ENCODE data around the gene NF1. TPM values are rescaled to one million over a fixed set of nuclear protein-coding genes. Genes with fewer than 3 reads are reported as not detected.
A peak's percentile ranks its signal among the peaks of the same experiment; 100 is the strongest.
"Not testable (repeated sequence)": the region's sequence is repeated elsewhere in the genome, so short reads cannot be mapped to it uniquely, and the experiment has no call there.

The NF1 gene
- total RNA-seq, 1 experiment from 2014 or later: 16.4 TPM

GRCh38 chr17:31085563-31085962 is 9.2 kb upstream of the NF1 start:
- Histone ChIP-seq H3K9ac (ENCODE audit: low read length) (no peak overlapping the region), H3K9me3 (ENCODE audit: low read length) (no peaks in the 10 kb centered on the region), H4K20me1 (ENCODE audit: low read length) (no peaks in the 10 kb centered on the region), H3K27me3 (ENCODE audit: low read length) (no peaks in the 10 kb centered on the region), H3K79me2 (ENCODE audit: low read length) (no peaks in the 10 kb centered on the region), H3K36me3 (ENCODE audit: low read depth, low read length) (no peaks in the 10 kb centered on the region), H3K9me2 (replicated peaks; ENCODE audit: low read length) (no peaks in the 10 kb centered on the region), H3K27ac (ENCODE audit: low read length) (no peak overlapping the region), H3K4me1 (ENCODE audit: insufficient read depth, low read length) (no peaks in the 10 kb centered on the region), H3K4me3 (ENCODE audit: low read length) (no peak overlapping the region), H2AFZ (ENCODE audit: low read length) (no peak overlapping the region), H3K4me2 (ENCODE audit: low read length) (no peak overlapping the region), H3F3A (ENCODE audit: low read length, unreplicated experiment) (no peaks in the 10 kb centered on the region)
- peak; percentile 2 for DNase-seq
- intact Hi-C loops (cut with micrococcal nuclease): no loop called here
- BruUV-seq (replicated peaks): no TSS peak
- CTCF ChIA-PET: no interaction called here
- POLR2A ChIA-PET (ENCODE audit: unreplicated experiment): no interaction called here
- no peak for ATAC-seq
- TF ChIP-seq EZH2 (IDR thresholded peaks at IDR 0.05; ENCODE audit: low read length, unreplicated experiment): no peak

GRCh38 chr17:31089471-31089870 is 5.3 kb upstream of the NF1 start:
- H3F3A ChIP-seq (ENCODE audit: low read length, unreplicated experiment): no peaks in the 10 kb centered on the region
- no peaks in the 10 kb centered on the region for H3K4me1 ChIP-seq (ENCODE audit: insufficient read depth, low read length)
- CTCF ChIA-PET: no interaction called here
- no peaks in the 10 kb centered on the region for H4K20me1 ChIP-seq (ENCODE audit: low read length)
- no peaks in the 10 kb centered on the region for H3K9me3 ChIP-seq (ENCODE audit: low read length)
- H3K9me2 ChIP-seq (replicated peaks; ENCODE audit: low read length): no peaks in the 10 kb centered on the region
- no peaks in the 10 kb centered on the region for H3K27me3 ChIP-seq (ENCODE audit: low read length)
- H3K36me3 ChIP-seq (ENCODE audit: low read depth, low read length): no peaks in the 10 kb centered on the region
- H3K4me2 ChIP-seq (ENCODE audit: low read length): no peak overlapping the region
- POLR2A ChIA-PET (ENCODE audit: unreplicated experiment): no interaction called here
- no peak overlapping the region for H3K27ac ChIP-seq (ENCODE audit: low read length)
- no peak overlapping the region for H3K9ac ChIP-seq (ENCODE audit: low read length)
- no peaks in the 10 kb centered on the region for H3K79me2 ChIP-seq (ENCODE audit: low read length)
- intact Hi-C loops (cut with micrococcal nuclease): no loop called here
- no peak overlapping the region for H3K4me3 ChIP-seq (ENCODE audit: low read length)
- TF ChIP-seq EZH2phosphoT487 (IDR thresholded peaks at IDR 0.05; ENCODE audit: borderline replicate concordance, low read length): no peak
- no peak for TF ChIP-seq EZH2 (IDR thresholded peaks at IDR 0.05; ENCODE audit: low read length, unreplicated experiment)
- no peak for TF ChIP-seq CTCF (conservative IDR thresholded peaks at IDR 0.05; ENCODE audit: low read depth, low read length)
- DNase-seq (no peak), ATAC-seq (no peak)
- no TSS peak for BruUV-seq (replicated peaks)
- H2AFZ ChIP-seq (ENCODE audit: low read length): no peak overlapping the region

- H3K27me3 ChIP-seq (ENCODE audit: low read length); H3K4me1 ChIP-seq (ENCODE audit: insufficient read depth, low read length); DNase-seq; H3K9ac ChIP-seq (ENCODE audit: low read length); H3K9me2 ChIP-seq (replicated peaks; ENCODE audit: low read length); H3F3A ChIP-seq (ENCODE audit: low read length, unreplicated experiment); H3K36me3 ChIP-seq (ENCODE audit: low read depth, low read length); H3K27ac ChIP-seq (ENCODE audit: low read length); H3K4me2 ChIP-seq (ENCODE audit: low read length); intact Hi-C loops (cut with micrococcal nuclease); H3K9me3 ChIP-seq (ENCODE audit: low read length); CTCF ChIA-PET; H2AFZ ChIP-seq (ENCODE audit: low read length); H3K4me3 ChIP-seq (ENCODE audit: low read length); ATAC-seq; BruUV-seq (replicated peaks); H3K79me2 ChIP-seq (ENCODE audit: low read length); H4K20me1 ChIP-seq (ENCODE audit: low read length); POLR2A ChIA-PET (ENCODE audit: unreplicated experiment): not testable (repeated sequence)
Observed at GRCh38 chr17:31090650-31091049, 4.1 kb upstream of the NF1 start.

GRCh38 chr17:31092475-31093064 is 2.2 kb upstream of the NF1 start:
- Histone ChIP-seq H3K79me2 (ENCODE audit: low read length) (peaks cover 25% of the 10 kb centered on the region), H3K9me2 (replicated peaks; ENCODE audit: low read length) (no peaks in the 10 kb centered on the region), H4K20me1 (ENCODE audit: low read length) (0 out of 2 replicates have a peak, but pooled peaks cover 6% of the 10 kb centered on the region), H3K4me3 (ENCODE audit: low read length) (no peak overlapping the region), H3K4me2 (ENCODE audit: low read length) (no peak overlapping the region), H2AFZ (ENCODE audit: low read length) (no peak overlapping the region), H3K27ac (ENCODE audit: low read length) (no peak overlapping the region), H3K9me3 (ENCODE audit: low read length) (no peaks in the 10 kb centered on the region), H3K4me1 (ENCODE audit: insufficient read depth, low read length) (peaks cover 8% of the 10 kb centered on the region; the same call in 1 of the 2 replicates), H3F3A (ENCODE audit: low read length, unreplicated experiment) (no peaks in the 10 kb centered on the region), H3K36me3 (ENCODE audit: low read depth, low read length) (no peaks in the 10 kb centered on the region), H3K27me3 (ENCODE audit: low read length) (no peaks in the 10 kb centered on the region), H3K9ac (ENCODE audit: low read length) (no peak overlapping the region)
- no TSS peak for BruUV-seq (replicated peaks)
- CTCF ChIA-PET: no interaction called here
- POLR2A ChIA-PET (ENCODE audit: unreplicated experiment): no interaction called here
- no peak for ATAC-seq
- intact Hi-C loops (cut with micrococcal nuclease): no loop called here
- no peak for DNase-seq
- TF ChIP-seq CTCF (conservative IDR thresholded peaks at IDR 0.05; ENCODE audit: low read depth, low read length): no peak
- no peak for TF ChIP-seq EZH2phosphoT487 (IDR thresholded peaks at IDR 0.05; ENCODE audit: borderline replicate concordance, low read length)
- TF ChIP-seq EZH2 (IDR thresholded peaks at IDR 0.05; ENCODE audit: low read length, unreplicated experiment): no peak

Measured in PC-3 (cell line).